ENCODE data around the gene ATXN1.
"Not testable (repeated sequence)": the region's sequence is repeated elsewhere in the genome, so short reads cannot be mapped to it uniquely, and the experiment has no call there.

ATXN1 gene

DNA sequence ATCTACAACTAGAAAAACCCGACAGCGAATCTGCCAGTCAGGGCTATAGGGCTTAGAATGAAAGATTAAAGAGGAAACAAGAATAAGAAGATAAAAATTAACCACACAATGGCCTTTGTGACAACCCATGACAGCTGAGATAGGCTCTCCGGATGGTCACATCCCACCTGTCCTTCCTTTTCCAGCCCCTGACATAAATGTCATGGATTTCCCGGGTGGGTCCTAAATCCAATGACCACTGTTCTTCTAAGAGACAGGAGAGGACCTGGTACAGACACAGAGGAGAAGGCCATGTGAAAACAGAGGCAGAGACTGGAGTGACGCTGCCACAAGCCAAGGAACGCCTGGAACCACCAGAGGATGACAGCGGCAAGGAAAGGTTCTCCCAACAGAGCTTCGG is 41.8 kb downstream of the ATXN1 start:
- no peak for DNase-seq (ENCODE audit: low spot score)

DNA sequence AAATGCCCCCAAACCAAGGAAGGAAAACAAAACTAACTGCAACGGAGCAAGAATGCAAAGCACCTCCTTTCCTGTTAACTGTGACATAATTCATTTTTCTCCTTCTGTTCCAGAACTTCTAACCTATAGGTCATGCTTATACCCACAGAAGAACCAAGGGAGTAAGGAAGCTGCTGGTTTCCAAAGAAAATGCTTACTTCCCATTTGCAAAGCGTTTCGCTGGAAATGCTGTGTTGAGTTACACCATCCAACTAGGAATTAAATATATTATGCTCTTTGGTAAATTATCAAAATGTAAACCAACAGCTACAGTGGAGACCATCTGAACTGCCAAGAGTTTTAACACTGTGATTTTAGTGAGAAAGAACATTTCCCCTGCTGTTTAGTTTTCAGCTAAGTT is 42.9 kb downstream of the ATXN1 start:
- no peak for DNase-seq (ENCODE audit: low spot score)

GRCh38 chr6:16717275-16717942 is 43.9 kb downstream of the ATXN1 start:
- no peak for DNase-seq (ENCODE audit: low spot score)

- DNase-seq (ENCODE audit: low spot score): no peak
Measured at GRCh38 chr6:16716321-16716858, 44.9 kb downstream of the ATXN1 start.

DNA sequence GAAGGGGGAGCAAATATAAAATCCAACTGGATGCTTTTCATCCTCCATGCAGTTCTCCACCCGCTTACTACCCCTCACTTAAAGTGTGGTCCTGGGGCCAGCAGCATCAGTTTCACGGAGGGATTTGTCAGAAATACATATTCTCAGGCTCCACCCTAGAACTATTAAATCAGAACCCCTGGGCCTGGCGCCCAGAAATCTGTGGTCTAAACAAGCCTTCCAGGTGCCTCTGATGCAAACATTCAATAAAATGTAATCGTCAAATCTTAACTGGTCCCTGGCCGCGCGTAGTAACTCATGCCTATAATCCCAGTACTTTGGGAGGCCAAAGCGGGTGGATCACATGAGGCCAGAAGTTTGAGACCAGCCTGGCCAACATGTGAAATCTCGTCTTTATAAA is 47.7 kb downstream of the ATXN1 start:
- no peak for DNase-seq (ENCODE audit: low spot score)

DNA sequence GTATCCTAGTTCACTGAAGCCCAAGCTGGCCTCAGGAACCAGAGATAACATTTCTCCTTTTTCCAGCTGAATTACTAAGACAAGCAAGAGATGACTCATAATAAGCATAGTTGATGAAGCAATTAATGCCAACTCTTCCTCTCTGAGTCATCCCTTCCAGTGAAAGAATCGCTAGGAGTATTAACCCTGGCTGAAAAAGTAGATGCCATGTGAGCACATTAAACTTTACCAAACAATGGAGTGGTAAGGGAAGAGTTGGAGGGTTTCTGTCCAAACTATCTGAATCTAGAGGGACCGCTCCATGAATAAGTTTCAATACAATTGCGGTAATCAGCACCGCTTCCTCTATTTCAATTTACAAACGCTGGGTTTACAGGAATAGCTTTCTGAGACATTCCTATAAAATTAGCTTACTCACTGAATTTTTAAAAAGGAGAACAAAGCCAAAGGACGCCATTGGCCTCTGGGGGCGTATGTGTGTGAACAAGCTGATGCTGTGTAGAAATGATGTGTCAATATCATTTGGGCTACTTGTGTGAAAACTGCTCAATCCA is 48.3 kb downstream of the ATXN1 start:
- peak; percentile 69 for DNase-seq (ENCODE audit: low spot score)

DNA sequence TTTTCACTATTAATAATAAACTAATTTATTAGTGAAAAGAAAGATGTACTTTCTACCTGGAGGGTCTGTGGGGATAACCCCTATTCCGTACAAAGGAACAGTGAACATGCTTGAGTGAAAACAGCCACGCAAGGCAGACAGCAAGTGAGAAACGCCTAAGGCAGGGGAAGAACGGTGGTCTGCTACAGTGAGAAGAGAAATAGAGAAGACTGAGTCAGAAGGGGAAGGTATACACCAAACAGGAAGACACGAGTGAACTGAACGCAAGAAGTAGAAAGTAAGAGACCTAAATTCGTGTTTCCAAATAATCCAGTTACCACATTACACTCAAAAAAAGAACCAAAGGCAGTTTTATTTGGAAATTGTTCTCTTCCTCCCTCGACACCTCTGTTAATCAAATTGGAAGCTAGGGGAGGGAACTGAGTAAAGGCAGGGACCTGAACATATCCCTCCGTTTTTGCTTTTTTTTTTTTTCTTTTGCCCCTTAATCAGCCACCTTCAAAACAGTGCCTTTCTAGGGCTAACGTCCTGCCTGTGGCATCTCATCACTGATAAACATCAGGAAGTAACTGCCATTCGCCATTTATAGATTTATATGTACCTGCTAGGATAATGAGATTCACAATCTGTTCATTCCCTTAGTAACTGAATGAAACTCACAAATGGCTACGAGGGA is 48.9 kb downstream of the ATXN1 start:
- no peak for DNase-seq (ENCODE audit: low spot score)

DNA sequence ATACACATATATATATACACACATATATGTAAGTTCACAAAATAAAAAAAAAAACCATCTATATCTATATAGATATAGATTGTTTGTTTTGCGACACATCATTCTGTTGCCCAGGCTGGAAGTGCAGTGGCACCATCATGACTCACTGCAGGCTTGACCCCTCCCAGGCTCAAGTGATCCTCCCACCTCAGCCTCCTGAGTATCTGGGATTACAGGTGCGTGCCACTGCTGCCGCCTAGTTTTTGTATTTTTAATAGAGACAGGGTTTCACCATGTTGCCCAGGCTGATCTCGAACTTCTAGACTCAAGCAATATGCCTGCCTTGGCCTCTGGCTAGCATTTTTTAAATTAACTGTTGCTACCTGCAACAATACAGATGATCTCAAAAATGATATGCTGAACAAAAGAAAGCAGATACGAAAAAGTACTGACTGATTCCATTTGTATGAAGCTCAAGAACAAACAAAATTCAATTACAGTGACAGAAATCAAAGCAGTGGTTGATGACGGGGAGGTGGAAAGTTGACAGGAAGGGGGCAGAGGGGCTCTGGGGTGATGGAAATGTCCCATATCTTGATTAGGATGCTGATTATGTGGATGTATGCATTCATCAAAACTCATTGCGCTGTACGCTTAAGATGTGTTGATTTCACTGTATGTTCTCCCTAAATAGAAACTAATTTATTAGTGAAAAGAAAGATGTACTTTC is 49.6 kb downstream of the ATXN1 start:
- no peak for DNase-seq (ENCODE audit: low spot score)

DNA sequence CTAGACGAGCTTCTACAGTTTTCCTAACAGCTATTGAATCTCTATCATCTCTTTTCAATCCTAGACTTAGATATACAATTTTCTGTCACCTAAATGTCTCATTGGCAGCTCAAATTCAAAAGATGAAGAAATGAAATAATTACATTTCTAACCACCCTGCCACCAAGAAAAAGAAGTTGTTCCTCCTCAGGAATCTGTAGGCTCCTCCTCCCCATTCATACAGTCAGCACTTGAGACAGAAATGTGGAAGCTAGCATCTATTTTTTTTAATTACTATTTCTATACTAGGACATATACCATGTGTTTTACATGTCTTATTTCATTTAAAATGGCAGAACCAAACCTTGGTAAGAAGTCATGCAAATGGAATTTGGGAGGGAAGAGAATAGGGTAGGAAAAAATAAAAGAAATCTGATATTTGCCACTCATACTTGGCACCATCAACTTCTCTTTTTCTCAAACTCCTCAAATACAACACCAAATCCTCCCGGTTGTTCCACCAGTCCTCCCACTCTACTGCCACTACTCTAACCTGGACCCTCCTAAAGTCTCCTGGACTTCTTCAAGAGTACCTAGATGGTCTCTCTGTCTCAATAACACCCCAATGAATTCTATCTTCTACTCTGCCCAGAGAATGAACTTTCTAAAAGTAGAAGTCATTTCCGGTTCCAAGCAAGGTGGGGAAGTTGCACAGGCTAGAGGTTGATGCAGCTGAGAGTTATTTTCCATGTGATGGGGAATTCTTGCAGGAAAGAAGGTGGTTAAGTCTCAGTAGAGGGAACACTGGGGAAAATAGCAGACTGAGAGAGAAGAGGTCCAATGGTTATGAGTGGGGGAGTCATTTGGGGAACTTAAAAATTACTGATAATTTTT is 54.1 kb downstream of the ATXN1 start:
- DNase-seq (ENCODE audit: low spot score): no peak

DNA sequence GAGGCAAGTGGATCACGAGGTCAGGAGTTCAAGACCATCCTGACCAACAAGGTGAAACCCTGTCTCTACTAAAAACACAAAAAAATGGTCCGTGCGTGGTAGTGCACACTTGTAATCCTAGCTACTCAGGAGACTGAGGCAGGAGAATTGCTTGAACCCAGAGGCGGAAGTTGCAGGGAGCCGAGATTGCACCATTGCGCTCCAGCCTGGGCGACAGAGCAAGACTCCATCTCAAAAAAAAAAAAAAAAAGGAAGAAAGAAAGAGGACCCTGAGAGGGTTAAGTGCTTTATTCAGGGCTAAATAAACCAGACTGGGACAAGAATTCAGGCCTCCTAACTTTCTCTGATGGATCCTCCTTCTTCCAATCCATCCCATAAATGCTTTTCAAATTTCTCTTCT is 54.8 kb downstream of the ATXN1 start:
- DNase-seq (ENCODE audit: low spot score): not testable (repeated sequence)

DNA sequence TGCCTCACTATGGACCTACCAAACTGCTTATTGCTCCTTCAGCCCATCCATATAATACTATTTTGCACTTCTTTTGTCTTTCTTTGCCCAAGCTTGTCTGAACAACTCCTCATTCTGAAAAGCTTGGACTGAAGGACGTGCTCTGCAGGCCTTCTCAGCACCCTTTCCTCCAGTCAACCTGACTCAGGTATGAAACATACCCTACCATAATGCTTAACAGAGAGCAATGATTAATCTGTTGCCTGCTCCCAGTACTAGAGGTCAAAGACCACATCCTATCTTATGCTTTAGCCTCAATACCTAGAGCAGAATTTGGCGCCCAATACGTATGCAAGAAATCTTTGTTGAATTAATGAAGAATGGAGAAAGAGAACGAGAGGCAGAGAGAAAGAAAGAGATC is 55.2 kb downstream of the ATXN1 start:
- no peak for DNase-seq (ENCODE audit: low spot score)

GRCh38 chr6:16705081-16705993 is 55.9 kb downstream of the ATXN1 start:
- DNase-seq (ENCODE audit: low spot score): no peak

GRCh38 chr6:16704401-16705045 is 56.7 kb downstream of the ATXN1 start:
- DNase-seq (ENCODE audit: low spot score): peak; percentile 20

- not testable (repeated sequence) for DNase-seq (ENCODE audit: low spot score)
Measured at GRCh38 chr6:16702627-16703378, 58.5 kb downstream of the ATXN1 start.

DNA sequence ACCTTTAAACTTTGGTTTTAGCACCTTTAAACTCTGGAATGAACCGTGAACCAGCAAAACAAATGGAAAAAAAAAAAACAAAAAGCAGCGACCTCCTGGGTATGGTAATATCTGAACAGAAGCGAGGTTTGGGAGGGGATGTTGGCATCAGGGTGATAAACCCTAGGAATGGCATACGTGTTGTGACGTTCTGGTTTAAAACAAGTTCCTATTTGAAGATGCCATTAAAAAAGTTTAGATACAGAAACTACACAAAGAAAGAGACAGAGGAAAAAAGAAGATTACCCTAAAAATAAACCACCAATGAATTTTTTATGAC is 60.4 kb downstream of the ATXN1 start:
- no peak for DNase-seq (ENCODE audit: low spot score)

DNA sequence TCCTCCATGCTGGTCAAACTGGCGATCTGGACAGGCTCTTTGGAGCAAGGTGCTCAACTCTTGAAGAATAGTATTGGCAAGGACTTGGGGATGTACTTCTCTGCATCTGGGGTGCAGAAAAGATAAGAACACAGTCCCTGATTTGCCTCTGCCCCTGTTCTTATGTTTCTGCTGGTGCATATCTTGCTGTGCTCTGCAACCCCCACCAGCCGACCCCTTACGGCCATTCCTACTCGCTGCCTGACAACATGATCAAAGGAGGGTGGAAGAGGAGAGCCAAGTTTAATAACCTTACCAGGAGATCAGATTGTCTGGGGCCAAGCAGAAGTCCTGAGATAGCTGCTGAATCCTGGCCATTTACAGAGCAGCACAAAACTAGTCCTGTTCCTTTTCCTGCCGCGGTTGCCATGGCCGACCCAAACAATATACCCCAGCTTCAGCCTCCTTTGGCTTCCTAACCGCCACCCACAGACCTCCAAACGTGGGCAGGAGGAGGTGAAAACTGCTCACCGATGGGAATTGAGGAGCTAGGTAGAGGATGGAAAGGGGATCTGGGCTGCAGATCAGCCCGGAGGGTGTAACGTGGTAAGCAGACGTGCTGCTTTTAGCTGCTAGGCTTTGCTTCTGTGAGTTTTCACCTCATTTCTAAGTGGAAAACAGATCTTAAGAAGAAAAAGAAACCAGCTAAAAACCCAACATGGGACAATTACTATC is 60.9 kb downstream of the ATXN1 start:
- peak; percentile 21 for DNase-seq (ENCODE audit: low spot score)

DNA sequence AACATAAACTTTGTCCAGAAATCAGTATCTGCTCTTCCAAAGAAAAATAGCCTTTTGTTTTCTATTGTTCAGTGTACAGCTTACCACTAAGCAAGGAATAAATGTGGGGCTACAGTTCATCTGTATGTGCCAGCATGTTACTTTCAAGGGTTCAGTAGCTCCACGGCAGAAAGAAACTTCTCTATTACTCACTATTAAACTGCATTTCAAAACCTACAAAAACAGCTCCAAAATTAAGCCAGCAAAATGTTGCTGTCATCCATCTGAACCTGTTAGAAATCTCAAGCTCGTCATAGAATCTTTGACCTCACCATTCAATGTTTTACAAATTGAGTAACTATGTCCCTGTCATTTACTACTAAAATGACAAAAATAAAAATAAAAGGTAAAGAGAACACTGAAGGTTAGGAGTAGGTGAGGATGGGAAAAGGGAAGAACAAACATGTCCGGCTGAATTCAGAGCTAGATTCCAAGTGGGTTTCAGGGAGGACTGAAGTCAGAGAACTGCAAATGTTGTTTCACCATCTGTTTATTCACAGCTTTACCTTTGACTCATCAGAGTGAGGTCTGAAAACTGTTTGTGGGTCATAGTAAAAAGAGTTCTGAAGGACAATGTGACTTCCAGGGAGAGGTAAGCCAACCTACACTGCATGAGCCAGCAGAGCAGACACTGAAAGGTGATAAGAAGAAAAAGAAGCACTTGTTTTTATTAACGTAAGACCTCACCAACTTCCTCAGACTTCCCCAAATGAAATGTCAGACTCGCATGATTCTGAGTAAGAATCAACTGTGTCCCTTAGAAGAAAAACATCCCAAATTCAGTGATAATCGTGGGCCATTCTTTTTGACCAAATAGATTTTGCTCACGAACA is 62.0 kb downstream of the ATXN1 start:
- peak; percentile 20 for DNase-seq (ENCODE audit: low spot score)

DNA sequence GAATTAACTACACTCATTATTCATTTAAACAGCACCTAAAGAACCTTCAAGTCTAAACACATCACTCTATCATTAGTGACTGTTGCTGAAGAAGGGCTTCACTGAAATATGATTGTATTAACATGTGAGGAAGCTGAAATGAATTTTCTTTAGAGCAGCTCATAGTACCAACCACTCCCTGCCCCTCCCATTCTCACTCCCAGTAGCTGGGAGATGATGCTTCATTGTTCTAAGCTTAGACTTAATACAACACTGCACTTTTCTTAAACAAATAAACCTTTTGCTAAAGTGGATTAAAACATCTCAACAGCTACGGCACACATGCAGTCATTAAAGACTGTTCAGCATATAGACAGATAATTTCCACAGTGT is 63.1 kb downstream of the ATXN1 start:
- DNase-seq (ENCODE audit: low spot score): peak; percentile 23
